Stimulated activated CD4-positive, alpha-beta T cell treated with anti-CD3 and anti-CD28 coated beads, Interleukin-12 subunit alpha, Interleukin-12 subunit beta, amount 100 ng/mL, for 24 hours (primary cell): ENCODE measurements around the gene POC1A.

ENCODE experiments used
- DNase-seq, 2 experiments: peaks; one replicate each; pipeline ENCODE4 v3.0.0-alpha.2; 2020; ENCODE audit warnings: low read depth in 2 of 2

The POC1A gene

DNA sequence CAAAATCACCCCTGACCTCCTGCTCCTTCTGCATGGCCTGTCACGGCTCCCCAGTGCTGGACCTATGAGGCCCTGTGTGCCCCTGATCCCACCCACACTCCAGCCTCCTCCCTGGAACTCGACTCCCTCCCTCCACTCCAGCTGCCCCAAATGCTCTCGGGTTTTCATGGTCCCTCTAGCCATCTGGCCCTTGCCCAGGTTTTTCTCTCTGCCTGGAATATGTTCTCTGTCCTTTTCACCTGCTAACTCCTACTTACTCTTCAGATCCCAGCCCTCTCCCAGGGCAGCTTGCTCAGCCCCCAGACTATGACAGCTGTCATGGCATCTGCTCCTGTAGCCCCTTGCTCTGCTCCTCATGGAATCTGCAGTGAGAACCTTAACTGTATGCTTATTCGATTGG lies 128.2 kb downstream of the POC1A start:
- DNase-seq, result no peak

DNA sequence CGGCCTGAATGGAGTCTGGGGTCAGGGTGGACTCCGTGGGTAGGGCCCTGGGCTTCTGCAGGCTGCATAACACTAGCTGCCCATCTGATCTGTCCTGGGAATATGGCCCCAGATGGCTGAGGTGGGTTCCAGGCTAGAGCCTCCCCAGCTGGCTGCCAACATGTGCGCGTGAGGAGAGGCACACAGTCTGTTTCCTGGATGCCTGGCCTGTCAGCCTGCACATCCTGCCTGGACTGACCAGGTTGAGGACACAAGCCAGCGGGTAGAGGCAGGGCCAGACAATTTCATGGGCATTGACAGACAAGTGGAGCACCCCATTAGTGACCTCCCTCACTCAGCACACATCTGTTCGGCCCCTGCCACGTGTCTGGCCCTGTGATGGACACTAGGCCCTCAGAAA lies 128.8 kb downstream of the POC1A start:
- DNase-seq, result no peak
